ENCODE data around the gene NOTCH4.

Gene NOTCH4

DNA sequence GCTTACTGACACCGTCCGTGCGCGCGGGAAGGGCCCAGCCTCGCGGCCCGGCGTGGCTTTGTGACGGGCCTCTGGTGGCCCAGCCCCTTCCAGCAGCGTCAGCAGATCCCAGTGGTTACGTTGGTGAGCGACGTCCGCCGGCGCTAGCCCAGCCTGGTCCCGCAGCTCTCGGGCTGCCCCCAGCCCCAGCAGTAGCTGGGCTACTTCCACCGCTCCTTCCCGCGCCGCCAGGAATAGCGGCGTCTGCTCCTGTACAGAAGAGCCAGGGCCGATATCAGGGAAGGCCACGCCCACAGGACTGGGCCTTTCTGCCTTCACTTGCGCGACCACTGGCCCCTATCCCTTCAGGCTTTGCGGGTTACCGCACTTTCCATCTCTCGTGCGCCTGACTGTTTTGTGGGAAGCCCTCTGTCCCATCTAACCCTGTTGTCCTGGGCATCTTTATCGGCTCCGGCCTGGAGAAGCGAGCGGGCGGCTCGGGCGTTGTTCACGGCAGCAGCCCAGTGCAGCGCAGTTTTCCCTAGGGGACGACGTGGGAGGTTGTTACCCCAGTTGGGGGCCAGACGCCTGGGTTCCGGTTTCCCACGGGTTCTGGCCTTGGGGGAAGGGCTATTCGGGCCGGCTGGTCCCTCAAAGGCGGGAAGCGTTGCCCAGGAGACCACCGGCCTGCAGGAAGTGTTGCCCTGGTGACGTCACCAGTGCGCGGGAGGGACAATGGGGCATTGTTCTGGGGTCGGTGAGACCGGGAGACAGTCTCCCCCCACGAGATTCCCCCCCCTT is 27.8 kb downstream of the NOTCH4 start (continued):
- TF ChIP-seq ZNF792 (tag by site-specific recombination; IDR thresholded peaks at IDR 0.05): no peak
- no peak for TF ChIP-seq SALL2 (tag by site-specific recombination; IDR thresholded peaks at IDR 0.05; ENCODE audit: borderline replicate concordance)
- peak; percentile 68 for TF ChIP-seq WT1 (tag by site-specific recombination; IDR thresholded peaks at IDR 0.05)
- no peak for TF ChIP-seq ZNF548 (tag by site-specific recombination; IDR thresholded peaks at IDR 0.05)
- no peak; the same call in 1 of the 2 replicates for TF ChIP-seq KLF7 (tag by site-specific recombination; IDR thresholded peaks at IDR 0.05; ENCODE audit: borderline replicate concordance)
- no peak for TF ChIP-seq ZNF600 (tag by site-specific recombination; IDR thresholded peaks at IDR 0.05)
- TF ChIP-seq PRDM1 (tag by site-specific recombination; IDR thresholded peaks at IDR 0.05): no peak
- no peak for TF ChIP-seq ZNF292 (tag by site-specific recombination; IDR thresholded peaks at IDR 0.05; ENCODE audit: borderline replicate concordance, low read depth)
- no peak for TF ChIP-seq TCF7L2 (IDR thresholded peaks at IDR 0.05; ENCODE audit: borderline replicate concordance, low read depth, low read length)
- TF ChIP-seq IKZF3 (tag by site-specific recombination; IDR thresholded peaks at IDR 0.05): peak; percentile 65
- TF ChIP-seq ZNF585B (tag by site-specific recombination; IDR thresholded peaks at IDR 0.05): no peak
- TF ChIP-seq, protein P1, sequence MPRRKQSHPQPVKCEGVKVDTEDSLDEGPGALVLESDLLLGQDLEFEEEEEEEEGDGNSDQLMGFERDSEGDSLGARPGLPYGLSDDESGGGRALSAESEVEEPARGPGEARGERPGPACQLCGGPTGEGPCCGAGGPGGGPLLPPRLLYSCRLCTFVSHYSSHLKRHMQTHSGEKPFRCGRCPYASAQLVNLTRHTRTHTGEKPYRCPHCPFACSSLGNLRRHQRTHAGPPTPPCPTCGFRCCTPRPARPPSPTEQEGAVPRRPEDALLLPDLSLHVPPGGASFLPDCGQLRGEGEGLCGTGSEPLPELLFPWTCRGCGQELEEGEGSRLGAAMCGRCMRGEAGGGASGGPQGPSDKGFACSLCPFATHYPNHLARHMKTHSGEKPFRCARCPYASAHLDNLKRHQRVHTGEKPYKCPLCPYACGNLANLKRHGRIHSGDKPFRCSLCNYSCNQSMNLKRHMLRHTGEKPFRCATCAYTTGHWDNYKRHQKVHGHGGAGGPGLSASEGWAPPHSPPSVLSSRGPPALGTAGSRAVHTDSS (tag by site-specific recombination; IDR thresholded peaks at IDR 0.05): no peak
- no peak for TF ChIP-seq ZNF747 (tag by site-specific recombination; IDR thresholded peaks at IDR 0.05)
- no peak for TF ChIP-seq ZBTB1 (tag by site-specific recombination; IDR thresholded peaks at IDR 0.05)
- TF ChIP-seq ZNF146 (tag by site-specific recombination; IDR thresholded peaks at IDR 0.05): no peak
- peak; percentile 81; the same call in 1 of the 2 replicates for TF ChIP-seq ZBTB48 (tag by site-specific recombination; IDR thresholded peaks at IDR 0.05)
- TF ChIP-seq ZNF398 (tag by site-specific recombination; IDR thresholded peaks at IDR 0.05): peak; percentile 93
- peak; percentile 50 for TF ChIP-seq ZBTB17 (tag by site-specific recombination; IDR thresholded peaks at IDR 0.05)
- TF ChIP-seq ATF2 (tag by site-specific recombination; IDR thresholded peaks at IDR 0.05; ENCODE audit: low read depth): peak; percentile 98
- TF ChIP-seq, protein P2, sequence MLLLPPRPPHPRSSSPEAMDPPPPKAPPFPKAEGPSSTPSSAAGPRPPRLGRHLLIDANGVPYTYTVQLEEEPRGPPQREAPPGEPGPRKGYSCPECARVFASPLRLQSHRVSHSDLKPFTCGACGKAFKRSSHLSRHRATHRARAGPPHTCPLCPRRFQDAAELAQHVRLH (tag by site-specific recombination; IDR thresholded peaks at IDR 0.05): peak; percentile 70; the same call in 1 of the 2 replicates
- TF ChIP-seq ZNF223 (tag by site-specific recombination; IDR thresholded peaks at IDR 0.05): 0 out of 2 replicates have a peak, but pooled peaks have one; percentile 39
- no peak for TF ChIP-seq ZNF112 (tag by site-specific recombination; IDR thresholded peaks at IDR 0.05)
- TF ChIP-seq KLF1 (tag by site-specific recombination; IDR thresholded peaks at IDR 0.05): peak; percentile 48; the same call in 1 of the 2 replicates
- TF ChIP-seq ZNF544 (tag by site-specific recombination; IDR thresholded peaks at IDR 0.05): no peak
- TF ChIP-seq ZNF169 (tag by site-specific recombination; IDR thresholded peaks at IDR 0.05): no peak
- TF ChIP-seq, protein P3, sequence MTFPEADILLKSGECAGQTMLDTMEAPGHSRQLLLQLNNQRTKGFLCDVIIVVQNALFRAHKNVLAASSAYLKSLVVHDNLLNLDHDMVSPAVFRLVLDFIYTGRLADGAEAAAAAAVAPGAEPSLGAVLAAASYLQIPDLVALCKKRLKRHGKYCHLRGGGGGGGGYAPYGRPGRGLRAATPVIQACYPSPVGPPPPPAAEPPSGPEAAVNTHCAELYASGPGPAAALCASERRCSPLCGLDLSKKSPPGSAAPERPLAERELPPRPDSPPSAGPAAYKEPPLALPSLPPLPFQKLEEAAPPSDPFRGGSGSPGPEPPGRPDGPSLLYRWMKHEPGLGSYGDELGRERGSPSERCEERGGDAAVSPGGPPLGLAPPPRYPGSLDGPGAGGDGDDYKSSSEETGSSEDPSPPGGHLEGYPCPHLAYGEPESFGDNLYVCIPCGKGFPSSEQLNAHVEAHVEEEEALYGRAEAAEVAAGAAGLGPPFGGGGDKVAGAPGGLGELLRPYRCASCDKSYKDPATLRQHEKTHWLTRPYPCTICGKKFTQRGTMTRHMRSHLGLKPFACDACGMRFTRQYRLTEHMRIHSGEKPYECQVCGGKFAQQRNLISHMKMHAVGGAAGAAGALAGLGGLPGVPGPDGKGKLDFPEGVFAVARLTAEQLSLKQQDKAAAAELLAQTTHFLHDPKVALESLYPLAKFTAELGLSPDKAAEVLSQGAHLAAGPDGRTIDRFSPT (tag by site-specific recombination; IDR thresholded peaks at IDR 0.05): peak; percentile 52
- TF ChIP-seq HOXD13 (CRISPR knock-in tag; IDR thresholded peaks at IDR 0.05; ENCODE audit: borderline replicate concordance): no peak
- no peak for TF ChIP-seq ZNF248 (tag by site-specific recombination; IDR thresholded peaks at IDR 0.05)
- no peak for TF ChIP-seq ZNF114 (tag by site-specific recombination; IDR thresholded peaks at IDR 0.05)
- peak; percentile 29 for TF ChIP-seq PRDM4 (tag by site-specific recombination; IDR thresholded peaks at IDR 0.05)
- 0 out of 2 replicates have a peak, but pooled peaks have one; percentile 5 for TF ChIP-seq ZNF623 (tag by site-specific recombination; IDR thresholded peaks at IDR 0.05)

All from HEK293 (cell line).